Measurements from ENCODE around the gene RFX1.

DNA sequence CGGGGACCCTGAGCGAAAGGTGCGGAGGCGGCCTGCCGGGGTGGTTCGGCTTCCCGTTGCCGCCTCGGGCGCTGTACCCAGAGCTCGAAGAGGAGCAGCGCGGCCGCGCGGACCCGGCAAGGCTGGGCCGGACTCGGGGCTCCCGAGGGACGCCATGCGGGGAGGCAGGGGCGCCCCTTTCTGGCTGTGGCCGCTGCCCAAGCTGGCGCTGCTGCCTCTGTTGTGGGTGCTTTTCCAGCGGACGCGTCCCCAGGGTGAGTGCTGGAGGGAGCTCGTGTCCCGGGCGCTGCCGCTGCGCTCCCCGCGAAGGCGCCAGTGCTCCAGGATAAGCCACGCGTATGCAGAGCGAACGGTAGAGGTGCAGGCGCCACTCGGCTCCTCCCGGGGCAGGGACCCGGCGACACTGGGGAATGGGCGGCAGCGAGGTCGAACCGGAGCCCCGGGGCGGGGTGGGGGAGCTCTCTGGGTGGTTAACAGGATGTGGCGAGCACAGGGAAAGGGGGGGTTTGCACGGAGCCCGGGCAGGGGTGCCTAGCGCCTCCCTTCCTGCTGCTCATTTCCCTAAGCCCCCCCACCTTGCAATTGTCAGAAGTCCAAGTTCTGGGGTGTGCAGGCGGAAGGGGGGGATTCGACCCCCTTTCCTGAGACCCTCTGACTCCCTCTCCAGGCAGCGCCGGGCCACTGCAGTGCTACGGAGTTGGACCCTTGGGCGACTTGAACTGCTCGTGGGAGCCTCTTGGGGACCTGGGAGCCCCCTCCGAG is 25.8 kb upstream of the RFX1 start, which contains the start of gene IL27RA:
- 0 out of 2 replicates have a peak, but pooled peaks have one; percentile 20 for TF ChIP-seq NFIC (IDR thresholded peaks at IDR 0.05)
- TF ChIP-seq, protein P1, sequence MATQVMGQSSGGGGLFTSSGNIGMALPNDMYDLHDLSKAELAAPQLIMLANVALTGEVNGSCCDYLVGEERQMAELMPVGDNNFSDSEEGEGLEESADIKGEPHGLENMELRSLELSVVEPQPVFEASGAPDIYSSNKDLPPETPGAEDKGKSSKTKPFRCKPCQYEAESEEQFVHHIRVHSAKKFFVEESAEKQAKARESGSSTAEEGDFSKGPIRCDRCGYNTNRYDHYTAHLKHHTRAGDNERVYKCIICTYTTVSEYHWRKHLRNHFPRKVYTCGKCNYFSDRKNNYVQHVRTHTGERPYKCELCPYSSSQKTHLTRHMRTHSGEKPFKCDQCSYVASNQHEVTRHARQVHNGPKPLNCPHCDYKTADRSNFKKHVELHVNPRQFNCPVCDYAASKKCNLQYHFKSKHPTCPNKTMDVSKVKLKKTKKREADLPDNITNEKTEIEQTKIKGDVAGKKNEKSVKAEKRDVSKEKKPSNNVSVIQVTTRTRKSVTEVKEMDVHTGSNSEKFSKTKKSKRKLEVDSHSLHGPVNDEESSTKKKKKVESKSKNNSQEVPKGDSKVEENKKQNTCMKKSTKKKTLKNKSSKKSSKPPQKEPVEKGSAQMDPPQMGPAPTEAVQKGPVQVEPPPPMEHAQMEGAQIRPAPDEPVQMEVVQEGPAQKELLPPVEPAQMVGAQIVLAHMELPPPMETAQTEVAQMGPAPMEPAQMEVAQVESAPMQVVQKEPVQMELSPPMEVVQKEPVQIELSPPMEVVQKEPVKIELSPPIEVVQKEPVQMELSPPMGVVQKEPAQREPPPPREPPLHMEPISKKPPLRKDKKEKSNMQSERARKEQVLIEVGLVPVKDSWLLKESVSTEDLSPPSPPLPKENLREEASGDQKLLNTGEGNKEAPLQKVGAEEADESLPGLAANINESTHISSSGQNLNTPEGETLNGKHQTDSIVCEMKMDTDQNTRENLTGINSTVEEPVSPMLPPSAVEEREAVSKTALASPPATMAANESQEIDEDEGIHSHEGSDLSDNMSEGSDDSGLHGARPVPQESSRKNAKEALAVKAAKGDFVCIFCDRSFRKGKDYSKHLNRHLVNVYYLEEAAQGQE (IDR thresholded peaks at IDR 0.05; ENCODE audit: low read depth) = no peak
- TF ChIP-seq, protein P2, sequence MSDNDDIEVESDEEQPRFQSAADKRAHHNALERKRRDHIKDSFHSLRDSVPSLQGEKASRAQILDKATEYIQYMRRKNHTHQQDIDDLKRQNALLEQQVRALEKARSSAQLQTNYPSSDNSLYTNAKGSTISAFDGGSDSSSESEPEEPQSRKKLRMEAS (IDR thresholded peaks at IDR 0.05) = peak; percentile 88
- TF ChIP-seq EGR1 (IDR thresholded peaks at IDR 0.05) = peak; percentile 7; the same call in 1 of the 2 replicates
- TF ChIP-seq RAD21 (IDR thresholded peaks at IDR 0.05; ENCODE audit: low read depth) = peak; percentile 46; the same call in 1 of the 2 replicates
- TF ChIP-seq TAF1 (IDR thresholded peaks at IDR 0.05; ENCODE audit: low read depth) = no peak; the same call in 1 of the 2 replicates
- TF ChIP-seq EP300 (IDR thresholded peaks at IDR 0.05; ENCODE audit: borderline replicate concordance) = no peak

Data from Ishikawa (cell line).